ENCODE measurements around the gene MYO7A.

MYO7A gene

DNA sequence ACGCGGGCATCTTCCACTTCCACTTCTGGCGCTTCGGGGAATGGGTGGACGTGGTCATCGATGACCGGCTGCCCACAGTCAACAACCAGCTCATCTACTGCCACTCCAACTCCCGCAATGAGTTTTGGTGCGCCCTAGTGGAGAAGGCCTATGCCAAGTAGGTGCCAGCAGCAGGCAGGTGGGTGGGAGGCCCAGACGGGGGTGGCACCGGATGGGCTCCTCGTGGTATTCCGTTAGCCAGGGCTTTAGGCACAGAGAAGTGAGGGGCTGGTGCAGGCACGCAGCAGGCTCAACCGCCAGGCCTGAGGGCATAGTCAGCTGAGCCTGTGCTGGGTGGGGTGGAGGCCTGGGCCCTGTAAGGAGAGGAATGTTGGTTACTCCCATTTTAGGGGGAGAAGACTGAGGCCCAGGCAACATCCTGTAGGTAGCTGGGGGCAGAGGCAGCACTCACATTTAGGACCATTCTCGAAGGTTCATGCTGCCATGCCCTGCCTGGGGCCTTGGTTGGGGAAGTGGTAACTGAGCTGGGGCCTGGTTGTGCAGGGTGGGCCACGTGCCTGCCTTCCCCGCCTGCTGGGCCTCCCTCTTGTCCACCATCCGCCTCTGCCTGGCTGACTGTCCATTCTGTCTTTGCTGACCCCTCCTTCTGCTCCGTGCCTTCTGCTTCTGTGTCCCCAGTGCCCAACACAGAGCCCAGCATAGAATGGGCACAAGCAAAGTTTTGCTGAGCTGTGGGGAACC is 15.2 kb upstream of the MYO7A start:
- no peak for DNase-seq

DNA sequence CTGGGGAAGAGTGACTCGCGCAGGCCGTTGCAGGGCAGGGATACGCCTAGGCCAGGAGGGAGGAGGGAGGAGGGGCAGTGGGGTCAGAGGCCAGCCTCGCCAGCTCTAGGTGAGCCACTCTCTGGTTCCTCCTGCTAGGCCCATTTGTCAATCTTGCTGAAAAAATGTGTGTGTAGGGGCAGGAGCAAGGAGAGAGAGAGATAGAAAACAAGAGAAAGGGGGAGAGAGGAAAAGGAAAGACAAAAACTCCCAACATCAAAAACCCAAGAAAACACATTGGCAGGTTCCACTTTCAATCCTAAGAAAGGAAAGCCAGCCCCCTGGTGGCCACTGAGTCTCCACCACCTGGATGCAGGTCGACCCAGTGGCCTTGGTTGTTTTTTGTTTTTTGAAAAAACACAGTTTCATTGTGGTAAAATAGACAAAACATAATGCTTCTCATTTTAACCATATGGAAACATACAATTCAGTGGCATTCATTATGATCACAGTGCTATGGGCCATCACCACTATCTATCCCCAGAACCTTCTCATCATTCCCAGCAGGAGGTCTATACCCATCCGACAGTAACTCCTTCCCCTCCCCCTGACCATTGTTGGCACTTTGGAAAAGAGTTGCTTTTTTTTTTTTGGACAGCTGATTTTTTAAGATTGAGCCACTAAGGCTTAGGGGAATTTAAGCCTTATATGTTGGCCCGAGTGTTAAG is 14.5 kb upstream of the MYO7A start:
- DNase-seq = no peak

DNA sequence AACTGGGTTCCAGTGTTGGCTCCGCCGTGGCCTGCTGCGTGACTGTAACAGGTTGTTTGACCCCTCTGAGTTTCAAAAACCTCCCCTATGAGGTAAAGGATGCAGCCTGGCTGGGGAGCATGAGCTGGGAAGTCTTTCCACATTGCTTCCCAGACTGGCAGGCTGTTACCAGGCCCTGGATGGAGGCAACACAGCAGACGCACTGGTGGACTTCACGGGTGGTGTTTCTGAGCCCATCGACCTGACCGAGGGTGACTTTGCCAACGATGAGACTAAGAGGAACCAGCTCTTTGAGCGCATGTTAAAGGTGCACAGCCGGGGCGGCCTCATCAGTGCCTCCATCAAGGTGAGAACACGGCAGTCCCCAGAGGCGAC is 14.0 kb upstream of the MYO7A start:
- no peak for DNase-seq

DNA sequence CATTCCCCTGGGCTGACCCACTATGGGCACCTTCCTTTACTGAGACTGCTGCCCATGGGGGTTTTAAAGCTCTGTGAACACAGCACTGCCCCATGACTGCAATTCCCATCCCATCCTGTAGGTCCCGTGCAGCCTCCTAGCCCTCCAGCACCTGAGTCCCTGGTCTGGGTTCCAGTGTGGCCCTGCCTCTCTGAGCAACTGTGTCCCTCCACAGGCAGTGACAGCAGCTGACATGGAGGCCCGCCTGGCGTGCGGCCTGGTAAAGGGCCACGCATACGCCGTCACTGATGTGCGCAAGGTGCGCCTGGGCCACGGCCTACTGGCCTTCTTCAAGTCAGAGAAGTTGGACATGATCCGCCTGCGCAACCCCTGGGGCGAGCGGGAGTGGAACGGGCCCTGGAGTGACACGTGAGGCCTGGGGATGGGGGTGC is 12.8 kb upstream of the MYO7A start:
- no peak for DNase-seq

DNA sequence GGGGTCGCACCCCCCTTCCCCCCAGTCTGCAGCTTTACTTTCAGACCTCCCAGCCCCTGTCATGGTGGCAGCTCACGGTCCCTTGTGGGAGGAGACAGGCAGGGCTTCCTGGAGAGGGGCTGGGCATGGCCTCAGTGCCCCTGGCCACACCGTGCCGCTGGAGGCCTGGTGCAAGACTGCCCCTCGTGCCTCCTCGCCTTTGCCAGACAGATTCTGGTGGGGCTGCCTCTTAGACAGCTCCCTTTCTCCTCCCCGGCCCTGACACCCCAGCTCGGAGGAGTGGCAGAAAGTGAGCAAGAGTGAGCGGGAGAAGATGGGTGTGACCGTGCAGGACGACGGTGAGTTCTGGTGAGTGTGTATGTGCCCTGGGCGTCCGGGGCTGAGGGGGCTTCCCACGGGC is 12.1 kb upstream of the MYO7A start:
- no peak for DNase-seq

DNA sequence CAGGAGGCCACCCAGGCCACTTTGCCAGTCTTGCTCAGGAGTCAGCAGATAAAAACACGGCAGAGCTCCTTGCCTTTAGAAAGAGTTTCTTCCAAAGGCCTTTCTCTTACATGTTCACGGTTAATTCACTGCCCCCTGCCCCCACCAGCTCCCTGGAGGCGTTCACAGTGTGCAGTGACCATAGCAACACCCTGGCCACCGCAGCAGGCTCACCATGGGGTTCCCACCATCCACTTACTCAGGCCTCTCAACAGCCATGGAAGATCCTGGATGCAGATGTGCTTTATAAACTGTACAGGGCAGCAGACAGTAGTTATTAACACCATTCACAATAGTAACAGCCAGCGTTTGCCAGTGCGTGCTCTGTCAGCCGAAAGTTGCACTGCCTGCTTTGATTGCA is 10.6 kb upstream of the MYO7A start:
- no peak for DNase-seq

DNA sequence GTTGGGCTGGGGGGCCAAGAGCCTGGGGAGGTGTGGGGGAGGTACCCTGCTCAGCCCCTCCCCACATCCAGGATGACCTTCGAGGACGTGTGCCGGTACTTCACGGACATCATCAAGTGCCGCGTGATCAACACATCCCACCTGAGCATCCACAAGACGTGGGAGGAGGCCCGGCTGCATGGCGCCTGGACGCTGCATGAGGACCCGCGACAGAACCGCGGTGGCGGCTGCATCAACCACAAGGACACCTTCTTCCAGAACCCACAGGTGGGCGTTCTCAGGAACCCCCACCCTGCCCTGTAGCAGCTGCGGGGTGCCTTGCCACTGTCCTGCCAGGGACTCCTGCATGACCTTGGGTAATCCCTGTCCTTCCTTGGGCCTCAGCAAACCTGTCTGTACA is 10.0 kb upstream of the MYO7A start:
- DNase-seq = no peak

DNA sequence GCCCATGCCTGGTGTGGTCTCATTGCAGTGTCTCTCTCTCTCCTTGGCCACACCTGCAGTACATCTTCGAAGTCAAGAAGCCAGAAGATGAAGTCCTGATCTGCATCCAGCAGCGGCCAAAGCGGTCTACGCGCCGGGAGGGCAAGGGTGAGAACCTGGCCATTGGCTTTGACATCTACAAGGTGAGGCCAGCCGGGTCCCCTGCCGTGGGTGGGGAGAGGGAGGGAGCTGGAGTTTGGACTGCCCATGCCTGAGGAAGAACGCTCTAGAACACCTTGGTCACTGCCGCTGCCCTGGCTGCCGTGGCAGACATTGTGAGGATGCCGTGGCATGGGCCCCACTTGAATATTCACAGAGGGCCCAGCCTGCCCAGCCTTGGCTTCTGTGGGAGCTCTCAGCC is 9.1 kb upstream of the MYO7A start:
- DNase-seq = no peak

DNA sequence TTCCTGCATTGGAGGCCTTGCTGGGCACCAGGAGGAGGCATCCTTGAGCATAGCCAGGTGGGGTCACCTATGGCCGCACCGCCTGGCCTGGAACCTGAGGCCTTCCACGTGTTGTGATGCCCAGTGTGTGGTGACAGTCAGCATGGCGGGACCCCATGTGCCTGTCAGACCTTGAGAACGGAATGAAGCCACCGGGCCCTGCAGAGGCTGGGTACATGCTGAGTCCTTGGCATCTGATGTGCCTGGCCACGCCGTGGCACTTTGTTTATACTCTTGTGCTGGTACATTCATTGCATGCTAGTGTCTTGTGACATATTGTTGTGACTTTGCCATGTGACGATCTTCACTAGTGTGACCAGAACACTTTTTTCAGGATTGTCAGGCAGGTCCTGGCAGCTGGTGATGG is 8.5 kb upstream of the MYO7A start:
- DNase-seq = no peak

DNA sequence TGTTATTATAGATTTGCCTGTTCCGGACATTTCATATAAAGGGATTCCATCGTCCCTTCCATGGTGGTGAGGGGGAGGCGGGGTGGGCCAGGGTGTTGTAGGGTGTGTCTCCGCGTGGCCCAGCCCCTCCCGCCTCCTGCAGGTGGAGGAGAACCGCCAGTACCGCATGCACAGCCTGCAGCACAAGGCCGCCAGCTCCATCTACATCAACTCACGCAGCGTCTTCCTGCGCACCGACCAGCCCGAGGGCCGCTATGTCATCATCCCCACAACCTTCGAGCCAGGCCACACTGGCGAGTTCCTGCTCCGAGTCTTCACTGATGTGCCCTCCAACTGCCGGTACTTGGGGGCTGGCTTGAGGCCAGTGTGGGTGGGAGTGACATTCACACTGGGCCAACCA is 7.5 kb upstream of the MYO7A start:
- DNase-seq = no peak

DNA sequence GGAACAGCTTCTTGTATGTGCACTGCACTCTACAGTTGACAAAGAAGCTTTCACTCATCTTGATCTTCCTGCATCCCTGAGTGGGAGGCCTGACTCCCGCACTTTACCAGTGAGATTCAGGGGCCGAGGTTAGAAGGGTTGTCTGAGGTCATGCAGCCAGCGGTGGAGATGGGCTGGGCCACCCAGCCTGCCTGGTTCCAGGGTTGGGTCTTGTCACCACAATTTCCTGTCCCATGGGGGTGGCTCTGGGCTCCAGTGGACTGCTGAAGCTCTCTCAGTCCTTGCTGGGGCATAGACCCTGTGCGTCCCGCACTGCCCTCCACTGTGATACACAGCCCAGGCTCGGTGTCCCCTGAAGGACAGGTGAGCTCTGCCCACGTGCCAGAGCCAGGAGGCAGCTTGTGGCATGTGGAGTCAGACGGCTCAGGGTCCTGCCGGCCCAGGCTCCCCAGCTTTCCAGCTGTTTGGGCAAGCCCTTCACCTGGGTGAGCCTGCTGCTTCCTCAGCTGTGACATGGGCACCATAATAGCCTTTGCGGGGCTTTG is 6.9 kb upstream of the MYO7A start:
- DNase-seq = no peak

DNA sequence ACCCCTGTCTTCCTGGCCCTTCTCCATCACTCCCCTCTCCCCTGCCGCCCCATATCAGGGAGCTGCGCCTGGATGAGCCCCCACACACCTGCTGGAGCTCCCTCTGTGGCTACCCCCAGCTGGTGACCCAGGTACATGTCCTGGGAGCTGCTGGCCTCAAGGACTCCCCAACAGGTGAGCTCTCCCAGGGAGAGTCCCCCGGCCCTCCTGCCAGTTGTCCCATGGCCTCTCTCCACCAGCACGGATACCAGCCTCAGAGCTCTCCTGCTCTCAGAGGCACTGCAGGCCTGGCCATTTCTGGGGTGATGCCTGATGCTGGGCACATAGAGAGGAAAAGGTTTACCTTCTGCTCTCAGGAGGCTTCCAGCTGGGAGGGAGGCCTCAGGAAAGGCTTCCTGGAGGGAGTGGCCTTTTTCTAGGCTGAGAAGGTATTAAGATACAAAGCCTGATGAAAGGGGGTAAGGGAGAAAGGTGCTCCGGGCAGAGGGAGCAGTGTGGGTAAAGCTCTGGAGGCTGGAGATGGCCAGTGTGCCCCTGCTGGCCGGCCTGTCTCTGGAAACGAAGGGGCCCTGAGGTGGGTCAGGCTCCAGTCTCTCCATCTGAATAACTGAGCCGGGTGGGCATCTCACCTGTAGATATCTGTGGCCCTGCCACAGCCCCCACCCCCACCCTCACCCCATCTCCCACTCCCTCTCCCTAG is 6.0 kb upstream of the MYO7A start:
- DNase-seq = no peak

DNA sequence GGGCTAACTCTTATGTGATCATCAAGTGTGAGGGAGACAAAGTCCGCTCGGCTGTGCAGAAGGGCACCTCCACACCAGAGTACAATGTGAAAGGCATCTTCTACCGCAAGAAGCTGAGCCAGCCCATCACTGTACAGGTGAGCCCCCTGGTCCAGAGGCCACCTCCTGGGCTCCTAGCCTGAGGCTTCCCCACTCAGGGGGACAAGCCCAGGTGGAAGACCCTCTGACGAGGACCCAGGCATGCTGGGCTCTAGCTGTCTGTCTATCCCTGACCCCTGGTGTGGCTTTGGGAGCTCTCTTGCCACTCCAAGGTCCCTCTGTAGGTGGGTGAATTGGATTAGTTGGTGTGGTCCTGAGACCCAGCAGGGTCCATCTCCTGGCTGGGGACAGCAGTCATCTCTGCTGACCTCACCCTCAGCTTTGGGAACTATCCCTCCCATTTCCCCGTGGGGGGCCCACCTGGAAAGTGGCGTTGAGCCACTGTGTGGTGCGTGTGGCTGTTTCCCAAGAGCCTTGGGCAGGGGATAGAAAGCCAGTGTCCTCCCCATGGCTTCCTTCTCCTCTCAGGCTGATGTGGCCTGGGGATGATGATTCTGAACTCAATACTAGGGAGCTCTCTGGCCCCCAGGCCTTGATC is 5.4 kb upstream of the MYO7A start:
- DNase-seq = no peak

DNA sequence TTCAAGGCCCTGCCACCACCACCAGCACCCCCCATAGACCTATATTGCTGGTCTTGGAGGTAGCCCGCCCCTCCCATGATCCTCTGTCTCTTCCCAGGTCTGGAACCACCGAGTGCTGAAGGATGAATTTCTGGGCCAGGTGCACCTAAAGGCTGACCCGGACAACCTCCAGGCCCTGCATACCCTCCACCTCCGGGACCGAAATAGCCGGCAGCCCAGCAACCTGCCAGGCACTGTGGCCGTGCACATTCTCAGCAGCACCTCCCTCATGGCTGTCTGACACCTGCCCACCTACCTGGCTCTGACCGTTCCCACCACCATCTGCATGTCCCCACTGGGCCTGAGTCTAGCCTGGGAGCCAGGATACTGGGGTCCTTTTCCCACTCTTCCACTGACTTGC is 4.5 kb upstream of the MYO7A start:
- DNase-seq = no peak

DNA sequence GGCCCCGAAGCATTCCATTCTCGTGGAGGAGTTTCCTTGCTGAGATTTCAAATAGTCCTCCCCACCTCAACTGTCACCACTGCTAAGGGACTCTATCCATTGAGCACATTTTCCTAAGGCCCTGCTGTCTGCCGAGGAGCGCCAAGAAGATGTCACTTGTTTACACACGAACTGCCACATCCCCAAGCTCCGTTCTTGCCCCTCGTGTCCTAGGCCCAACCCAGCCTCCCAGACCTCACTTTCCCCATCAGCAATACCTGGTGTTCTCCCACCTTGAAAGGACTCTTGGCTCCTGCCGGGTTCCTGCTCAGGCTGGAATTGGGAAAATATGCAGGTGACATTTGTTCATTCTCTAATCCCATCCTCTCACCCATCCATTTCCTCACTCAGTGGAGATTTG is 4.0 kb upstream of the MYO7A start:
- DNase-seq = no peak

DNA sequence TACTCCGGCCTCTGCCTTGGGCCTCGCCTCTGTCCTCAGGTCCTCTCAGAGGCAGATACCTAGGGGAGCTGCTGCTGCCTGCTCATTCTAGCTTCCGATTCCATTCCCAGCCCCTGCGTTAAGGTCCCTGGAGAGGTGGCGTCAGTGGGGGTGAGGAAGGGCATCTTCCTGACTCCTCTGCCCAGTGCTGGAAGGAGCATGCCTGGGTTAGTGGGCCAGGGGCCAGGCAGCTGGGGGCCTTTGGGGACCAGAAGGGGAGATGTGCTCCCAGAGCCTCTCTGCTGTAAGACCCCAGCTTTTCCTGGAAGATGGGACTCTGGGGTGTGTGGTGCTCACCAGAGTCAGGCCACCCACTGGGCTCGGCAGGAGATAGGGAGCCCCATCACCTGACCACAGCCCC is 3.6 kb upstream of the MYO7A start:
- no peak for DNase-seq

DNA sequence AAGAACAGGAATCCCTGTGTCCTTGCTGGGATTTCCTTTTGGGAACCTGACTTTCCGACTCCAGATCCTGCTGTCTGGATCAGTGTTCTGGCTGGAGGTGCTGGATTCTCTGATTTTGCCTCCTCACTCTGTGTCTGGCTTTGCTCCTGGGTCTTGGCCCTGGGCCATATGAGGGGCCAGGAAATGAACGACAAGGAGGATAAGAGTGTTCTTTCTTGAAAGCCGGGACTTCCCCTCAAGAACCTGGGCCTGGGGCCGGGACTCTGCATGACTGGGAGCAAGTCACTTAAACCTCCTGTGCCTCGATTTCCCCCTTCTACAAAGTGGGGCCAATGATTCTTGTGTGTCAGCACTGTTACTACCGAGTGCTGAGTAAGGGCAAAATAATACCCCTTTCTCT is 2.9 kb upstream of the MYO7A start:
- no peak for DNase-seq

DNA sequence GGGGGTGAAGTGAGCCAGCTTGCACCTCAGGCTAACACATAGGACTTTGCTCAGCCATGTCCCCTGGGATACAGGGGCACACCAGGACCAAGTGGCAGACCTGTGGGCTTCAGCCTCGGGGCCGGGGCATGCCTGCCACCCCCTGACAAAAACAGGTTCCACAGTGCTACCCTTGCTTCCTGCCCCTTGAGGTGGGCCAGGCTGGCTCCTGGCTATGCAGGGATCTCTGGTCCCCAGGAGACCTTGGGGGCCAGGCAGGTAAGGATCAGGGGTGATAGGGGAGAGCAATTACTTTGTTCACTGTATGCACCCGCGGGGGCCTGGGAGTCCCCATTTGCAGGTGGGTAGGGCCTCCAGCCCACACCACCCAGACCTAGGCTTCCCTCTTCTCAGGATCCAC is 2.4 kb upstream of the MYO7A start:
- no peak for DNase-seq

DNA sequence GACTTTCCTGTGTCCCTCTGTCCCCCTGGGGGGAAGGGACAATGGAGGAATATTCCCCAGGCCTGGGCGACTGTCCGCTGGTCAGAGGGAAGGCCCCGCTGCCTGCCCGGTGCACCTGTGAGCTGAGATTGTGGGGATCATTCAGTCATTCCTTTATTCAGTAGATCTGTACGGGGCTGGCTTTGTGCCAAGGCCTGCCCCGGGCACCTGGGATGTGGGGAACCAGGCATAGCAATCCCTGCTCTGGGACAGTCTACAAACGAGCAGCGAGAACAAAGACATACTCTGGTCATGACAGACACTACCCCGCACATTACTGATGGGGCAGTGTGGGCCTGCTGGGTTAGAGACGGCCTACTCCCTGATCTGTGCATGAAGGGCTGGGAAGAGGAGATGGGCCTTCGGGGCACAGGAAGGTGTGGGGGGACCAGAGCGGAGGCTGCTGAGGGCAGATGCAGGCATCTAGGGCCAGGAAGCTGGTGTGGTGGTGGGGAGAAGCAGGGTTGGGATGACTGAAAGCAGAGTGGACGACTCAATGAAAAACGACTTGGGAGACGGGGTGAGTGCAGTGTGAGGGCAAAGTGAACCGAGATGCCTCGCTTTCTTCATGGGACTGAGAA is 1.8 kb upstream of the MYO7A start:
- DNase-seq = no peak

DNA sequence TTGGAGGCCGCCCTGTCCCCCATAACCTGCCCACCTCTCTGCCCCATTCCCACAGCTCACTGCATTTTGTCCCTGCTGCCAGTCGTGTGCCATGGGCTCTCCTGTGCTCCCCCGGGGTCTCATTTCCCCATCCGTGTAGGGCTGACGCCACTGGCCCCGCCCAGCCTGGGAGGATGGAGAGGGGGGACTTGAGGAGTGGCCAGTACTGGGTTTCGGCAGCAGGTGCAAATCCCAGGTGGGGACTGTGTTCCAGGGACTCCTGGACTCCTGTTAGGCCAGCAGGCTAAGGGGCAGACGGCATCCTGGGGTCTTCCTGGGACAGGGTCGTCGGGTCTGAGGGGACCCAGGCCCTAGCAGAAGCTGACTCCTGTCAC is 1.2 kb upstream of the MYO7A start:
- no peak for DNase-seq

DNA sequence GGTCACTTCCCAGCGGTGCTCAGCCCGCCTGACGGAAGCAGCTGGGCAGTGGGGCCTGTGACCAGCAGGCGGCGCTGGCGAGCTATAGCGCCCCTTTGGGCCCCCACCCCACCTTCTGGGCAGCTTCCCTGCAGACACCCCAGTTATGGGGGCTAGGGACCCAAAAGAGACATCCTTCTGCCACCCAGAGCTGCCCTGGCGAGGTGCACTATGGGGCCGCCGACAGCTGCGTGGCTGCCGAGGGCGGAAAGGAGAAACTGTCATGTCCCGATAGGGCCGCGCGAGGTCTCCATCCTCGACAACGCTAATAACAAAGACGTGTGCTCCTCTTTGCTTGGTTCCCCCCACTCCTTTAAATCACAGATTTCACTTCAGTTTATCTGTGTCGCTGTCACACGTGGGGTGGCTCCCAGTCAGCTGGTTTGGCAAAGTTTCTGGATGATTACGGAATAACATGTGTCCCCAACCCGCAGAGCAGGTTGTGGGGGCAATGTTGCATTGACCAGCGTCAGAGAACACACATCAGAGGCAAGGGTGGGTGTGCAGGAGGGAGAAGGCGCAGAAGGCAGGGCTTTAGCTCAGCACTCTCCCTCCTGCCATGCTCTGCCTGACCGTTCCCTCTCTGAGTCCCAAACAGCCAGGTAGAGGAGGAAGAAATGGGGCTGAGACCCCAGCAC is 673 bp upstream of the MYO7A start:
- DNase-seq = peak; percentile 44

DNA sequence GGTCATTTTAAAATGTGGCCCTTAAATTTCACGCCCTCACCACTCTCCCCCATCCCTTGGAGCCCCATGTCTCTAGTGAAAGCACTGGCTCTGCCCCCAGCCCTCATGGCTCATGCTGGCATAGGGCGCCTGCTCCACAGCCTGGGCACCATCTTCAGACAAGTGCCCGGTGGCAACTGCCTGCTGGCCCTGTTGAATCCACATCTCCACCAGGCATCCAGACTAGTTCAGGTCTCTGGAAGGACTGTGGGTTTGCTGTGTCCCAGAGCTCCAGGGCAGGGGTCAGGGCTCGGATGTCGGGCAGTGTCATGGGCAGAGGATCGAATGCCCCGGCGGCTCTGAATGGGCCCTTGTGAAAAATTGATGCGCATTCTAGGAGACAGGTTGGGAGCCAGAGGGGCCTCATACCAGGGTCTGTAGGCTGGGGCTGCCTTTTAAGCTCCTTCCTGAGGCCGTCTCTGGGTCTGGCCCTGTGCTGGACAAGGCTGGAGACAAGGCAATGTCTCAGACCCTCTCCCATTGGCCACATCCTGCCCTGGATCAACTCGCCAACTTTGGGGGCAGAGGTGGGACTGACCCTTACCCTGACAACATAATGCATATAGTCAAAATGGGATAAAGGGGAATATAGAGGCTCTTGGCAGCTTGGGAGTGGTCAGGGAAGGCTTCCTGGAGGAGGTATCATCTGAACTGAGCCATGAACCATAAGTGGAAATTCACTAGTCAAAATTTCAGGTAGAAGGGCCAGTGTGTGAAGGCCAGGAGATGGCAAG is 1.2 kb downstream of the MYO7A start:
- no peak for DNase-seq
